NCI-H2081 treated with DMSO at 0.1 percent for 48 hours (cell line): ENCODE results near the gene MIB2.
"Not testable (repeated sequence)": the region's sequence is repeated elsewhere in the genome, so short reads cannot be mapped to it uniquely, and the experiment has no call there.

Source experiments
- DNase-seq: peaks from one replicate; lab custom pipeline; 2025; lab: John Stamatoyannopoulos, UW

Gene MIB2

GRCh38 chr1:1615256-1616044, at the start of gene MIB2:
MIB2 (plus strand) TSS chr1:1615500; CDS start chr1:1623453, 7,953 bp downstream.
- peak; percentile 92 for DNase-seq

- no peak for DNase-seq
These were observed 48.0 kb upstream of the MIB2 start for GRCh38 chr1:1567152-1567875.

GRCh38 chr1:1567891-1568291, 47.4 kb upstream of the MIB2 start:
- no peak for DNase-seq

- no peak for DNase-seq
These were observed 46.0 kb upstream of the MIB2 start for GRCh38 chr1:1569341-1569740.

- DNase-seq = peak; percentile 15
These were observed 41.2 kb upstream of the MIB2 start for GRCh38 chr1:1573843-1574720.

- DNase-seq = peak; percentile 75
These were observed 40.4 kb upstream of the MIB2 start, which contains the start of gene SSU72 for GRCh38 chr1:1574721-1575537. SSU72 (minus strand) TSS chr1:1574863; CDS start chr1:1574557, 306 bp downstream.

GRCh38 chr1:1577367-1578011, 37.8 kb upstream of the MIB2 start:
- no peak for DNase-seq

GRCh38 chr1:1578371-1578940, 36.8 kb upstream of the MIB2 start:
- DNase-seq = no peak

GRCh38 chr1:1582585-1583346, 32.5 kb upstream of the MIB2 start:
- DNase-seq = no peak

GRCh38 chr1:1583347-1584010, 31.8 kb upstream of the MIB2 start:
- no peak for DNase-seq

- DNase-seq = no peak
These were observed 23.8 kb upstream of the MIB2 start for GRCh38 chr1:1591452-1591851.

GRCh38 chr1:1593834-1594601, 21.3 kb upstream of the MIB2 start:
- no peak for DNase-seq

- DNase-seq = no peak
These were observed 20.6 kb upstream of the MIB2 start for GRCh38 chr1:1594602-1595260.

- DNase-seq = not testable (repeated sequence)
These were observed 20.0 kb upstream of the MIB2 start for GRCh38 chr1:1595341-1595740.

GRCh38 chr1:1596493-1597274, 18.6 kb upstream of the MIB2 start:
- DNase-seq = no peak

- no peak for DNase-seq
These were observed 17.9 kb upstream of the MIB2 start for GRCh38 chr1:1597275-1597930.
